NB4 (cell line): Measurements from ENCODE around the gene PKP1.

Experiments
- DNase-seq: peaks from one replicate; pipeline ENCODE4 v3.0.0; 2010; ENCODE audit warnings: low read depth
- H3K4me3 ChIP-seq: one replicate; pipeline ENCODE4 v1.5.1; 2011; ENCODE audit warnings: mild to moderate bottlenecking, low read depth, low read length, moderate library complexity
- CTCF ChIP-seq: IDR thresholded peaks from one replicate; pipeline ENCODE4 v1.5.1; 2012; ENCODE audit warnings: low read depth, low read length
- MAX ChIP-seq: IDR thresholded peaks from 2 replicates; pipeline ENCODE4 v1.6.1; 2011; ENCODE audit warnings: low read depth, low read length
- MYC ChIP-seq: IDR thresholded peaks from 2 replicates; pipeline ENCODE4 v1.6.1; 2011; ENCODE audit warnings: low read depth, low read length
- POLR2A ChIP-seq: IDR thresholded peaks from 2 replicates; pipeline ENCODE4 v1.6.1; 2011; ENCODE audit warnings: mild to moderate bottlenecking; ENCODE audit not compliant: insufficient read length; ENCODE audit errors: extremely low read depth

Gene PKP1

GRCh38 chr1:201310986-201311355, 27.7 kb downstream of the PKP1 start:
- no peak for TF ChIP-seq MAX
- TF ChIP-seq CTCF, result no peak
- TF ChIP-seq POLR2A, result no peak
- TF ChIP-seq MYC, result no peak
- no peak for DNase-seq
- H3K4me3 ChIP-seq, result no peak overlapping the region

GRCh38 chr1:201311356-201312011, 28.2 kb downstream of the PKP1 start:
- DNase-seq, result peak; percentile 92
- no peak overlapping the region for H3K4me3 ChIP-seq
- TF ChIP-seq POLR2A, result no peak
- no peak for TF ChIP-seq MAX
- TF ChIP-seq CTCF, result no peak

- DNase-seq, result no peak
- TF ChIP-seq POLR2A (no peak), MYC (no peak), MAX (no peak), CTCF (no peak)
Observed at GRCh38 chr1:201312298-201312697, 29.0 kb downstream of the PKP1 start.

GRCh38 chr1:201313086-201313485, 29.8 kb downstream of the PKP1 start:
- no peak overlapping the region for H3K4me3 ChIP-seq
- no peak for DNase-seq
- no peak for TF ChIP-seq CTCF
- no peak for TF ChIP-seq POLR2A
- TF ChIP-seq MYC, result no peak
- no peak for TF ChIP-seq MAX

More at GRCh38 chr1:201312298-201312697, 29.0 kb downstream of the PKP1 start:
- no peak overlapping the region for H3K4me3 ChIP-seq

- DNase-seq, result no peak
- no peak for TF ChIP-seq POLR2A
- TF ChIP-seq CTCF, result no peak
- TF ChIP-seq MYC, result no peak
- TF ChIP-seq MAX, result no peak
- H3K4me3 ChIP-seq, result no peak overlapping the region
Observed at GRCh38 chr1:201316556-201316955, 33.2 kb downstream of the PKP1 start.
